ENCODE data around the gene AHSG. TPM values are rescaled to one million over a fixed set of nuclear protein-coding genes. Genes with fewer than 3 reads are reported as not detected.
"Not testable (repeated sequence)": the region's sequence is repeated elsewhere in the genome, so short reads cannot be mapped to it uniquely, and the experiment has no call there.

Gene AHSG
- total RNA-seq = not detected

GRCh38 chr3:186612721-186613636 is at the start of gene AHSG:
TSS of gene AHSG (plus strand) at chr3:186613060. CDS start at chr3:186613142, 82 bp downstream.
- Histone ChIP-seq H3K9me3 (no peaks in the 10 kb centered on the region), H3K4me1 (peaks cover 3 to 27% (median 9%) of the 10 kb centered on the region in 3 donors), H3K27ac (no peak within 1 kb of the TSS), H3K36me3 (no peaks in the 10 kb centered on the region), H3K27me3 (peaks cover 0 to 44% (median 0%) of the 10 kb centered on the region in 4 donors), H3K4me3 (no peak within 1 kb of the TSS)
- intact Hi-C loops (cut with DNase I) = loop anchor here (5.0 kb wide), 1 partner anchor 204 kb away; no protein-coding TSS in a partner anchor
- no peak for TF ChIP-seq POLR2A (IDR thresholded peaks at IDR 0.05)
- TF ChIP-seq CTCF (IDR thresholded peaks at IDR 0.05) = no peak
- 82 to 83% methylated on average over 2 to 7 of the region's 7 CpGs for WGBS, 2 donors
- no peak for DNase-seq

- DNase-seq = no peak
- H3K27ac ChIP-seq = no peak overlapping the region
- peaks cover 0 to 34% (median 0%) of the 10 kb centered on the region in 3 donors for H3K36me3 ChIP-seq
- H3K9me3 ChIP-seq = no peaks in the 10 kb centered on the region
- no peaks in the 10 kb centered on the region for H3K27me3 ChIP-seq
- H3K4me1 ChIP-seq = peaks cover 6 to 66% (median 7%) of the 10 kb centered on the region in 3 donors
- intact Hi-C loops (cut with DNase I) = no loop called here
- TF ChIP-seq CTCF (IDR thresholded peaks at IDR 0.05) (no peak), POLR2A (IDR thresholded peaks at IDR 0.05) (no peak)
- no peak overlapping the region for H3K4me3 ChIP-seq
These were observed 48.3 kb upstream of the AHSG start for GRCh38 chr3:186564586-186564985.

GRCh38 chr3:186566772-186567071 is 46.1 kb upstream of the AHSG start:
- 0% methylated on average over 11 to 14 of the region's 14 CpGs for WGBS, 2 donors

GRCh38 chr3:186567072-186567921 is 45.6 kb upstream of the AHSG start, which contains the start of gene TBCCD1:
TSS of gene TBCCD1 (minus strand) at chr3:186567339. CDS start at chr3:186564329, 3,010 bp downstream.
- DNase-seq = peak; percentile 49
- Histone ChIP-seq H3K4me3 (peak within 1 kb of the TSS; percentile 82 to 96 (median 90)), H3K9me3 (no peaks in the 10 kb centered on the region), H3K27ac (peak within 1 kb of the TSS; percentile 93 to 97 (median 96)), H3K36me3 (peaks cover 0 to 22% (median 0%) of the 10 kb centered on the region in 3 donors), H3K27me3 (no peaks in the 10 kb centered on the region), H3K4me1 (peaks cover 18 to 75% (median 21%) of the 10 kb centered on the region in 3 donors)
- intact Hi-C loops (cut with DNase I) = no loop called here
- TF ChIP-seq POLR2A (IDR thresholded peaks at IDR 0.05) (peak in 3 of 4 donors; percentile 94 to 97 (median 94)), CTCF (IDR thresholded peaks at IDR 0.05) (peak in 1 of 6 experiments; percentile 23)
- 0 to 2% methylated on average over 10 to 13 of the region's 66 CpGs for WGBS, 2 donors

More at GRCh38 chr3:186566772-186567071, 46.1 kb upstream of the AHSG start:
- Histone ChIP-seq H3K36me3 (peaks cover 0 to 24% (median 0%) of the 10 kb centered on the region in 3 donors), H3K4me3 (peak overlapping the region; percentile 82 to 96 (median 90)), H3K27me3 (no peaks in the 10 kb centered on the region), H3K4me1 (peaks cover 15 to 72% (median 18%) of the 10 kb centered on the region in 3 donors), H3K27ac (peak overlapping the region; percentile 93 to 97 (median 96)), H3K9me3 (no peaks in the 10 kb centered on the region)
- intact Hi-C loops (cut with DNase I) = no loop called here
- TF ChIP-seq CTCF (IDR thresholded peaks at IDR 0.05) (no peak), POLR2A (IDR thresholded peaks at IDR 0.05) (no peak)
- DNase-seq = no peak

- intact Hi-C loops (cut with DNase I); DNase-seq; H3K9me3 ChIP-seq; H3K27me3 ChIP-seq: not testable (repeated sequence)
- H3K4me3 ChIP-seq = peak overlapping the region in 3 of 4 donors; percentile 95 to 99 (median 96)
- peak overlapping the region in 1 of 4 donors; percentile 90 for H3K27ac ChIP-seq
- 69 to 77% methylated on average over 7 to 9 of the region's 11 CpGs for WGBS, 2 donors
- H3K4me1 ChIP-seq = peaks cover 18 to 57% (median 21%) of the 10 kb centered on the region in 3 donors
- peaks cover 0 to 24% (median 0%) of the 10 kb centered on the region in 3 donors for H3K36me3 ChIP-seq
These were observed 43.5 kb upstream of the AHSG start for GRCh38 chr3:186569361-186569760.
